K562 treated with DMSO at 1 percent for 4 hours (cell line): ENCODE measurements around the gene GLT8D1. TPM values are rescaled to one million over a fixed set of nuclear protein-coding genes. Genes with fewer than 3 reads are reported as not detected.

Source experiments
- total RNA-seq: library from RNA; unstranded; fragments of 300-600 nt; gene quantifications from 2 replicates; pipeline ENCODE4 v1.2.3, GENCODE V29; 2022; ENCODE audit not compliant: insufficient read depth

The GLT8D1 gene
- total RNA-seq: 31.8 and 35.5 TPM in 2 replicates

GRCh38 chr3:52705688-52706686 lies at the start of gene GLT8D1, which contains the start of gene SPCS1:
Gene GLT8D1 (minus strand): TSS chr3:52705791. CDS start chr3:52700460, 5,331 bp downstream.
Gene SPCS1 (plus strand): TSS chr3:52706106. CDS start chr3:52706247, 141 bp downstream.

GRCh38 chr3:52685709-52686691 lies 19.6 kb downstream of the GLT8D1 start, which contains the start of the genes GNL3 and PBRM1:
Gene GNL3 (plus strand): TSS chr3:52686032. CDS start chr3:52686093, 61 bp downstream.
Gene PBRM1 (minus strand): TSS chr3:52685913.

Other genes starting within 250 kb of the GLT8D1 start
- gene STAB1, start 210.5 kb downstream of the GLT8D1 start, total RNA-seq: 0.58 and 0.67 TPM in 2 replicates
- gene NT5DC2, start 171.9 kb downstream of the GLT8D1 start, total RNA-seq: 219 and 226 TPM in 2 replicates
- 4.0 and 37.3 TPM in 2 replicates for gene UQCC5, start 169.2 kb downstream of the GLT8D1 start, total RNA-seq
- gene PBRM1, start 19.9 kb downstream of the GLT8D1 start, total RNA-seq: 18.0 and 19.6 TPM in 2 replicates
- gene GNL3, start 19.8 kb downstream of the GLT8D1 start, total RNA-seq: 25.1 and 33.0 TPM in 2 replicates
- gene SPCS1, start 315 bp upstream of the GLT8D1 start, total RNA-seq: 63.1 and 82.8 TPM in 2 replicates
- gene NEK4, start 65.1 kb upstream of the GLT8D1 start, total RNA-seq: 7.2 and 10.7 TPM in 2 replicates
- gene ITIH1, start 71.8 kb upstream of the GLT8D1 start, total RNA-seq: not detected in 2 replicates
- not detected in 2 replicates for gene ITIH3, start 89.0 kb upstream of the GLT8D1 start, total RNA-seq
- gene ITIH4, start 124.9 kb upstream of the GLT8D1 start, total RNA-seq: not detected in 2 replicates
- 2.8 and 8.5 TPM in 2 replicates for gene MUSTN1, start 129.2 kb upstream of the GLT8D1 start, total RNA-seq
- gene STIMATE, start 191.8 kb upstream of the GLT8D1 start, total RNA-seq: 7.3 and 9.0 TPM in 2 replicates